Adrenal gland (tissue), 5 donors: ENCODE results near the gene AXIN1.

Source experiments
- CTCF ChIP-seq, 6 experiments: fragments of 450-650 bp in 4 of 6; fragments of 200-600 bp in 2 of 6; sonication (generic) in 1 of 6; IDR thresholded peaks; 1 replicate in 5 of 6; 2 replicates in 1 of 6; pipeline versions ENCODE4 v1.5.1 to v1.8.0; 2016 to 2021; ENCODE audit warnings: antibody characterized with exemption in 6 of 6, mild to moderate bottlenecking in 2 of 6, moderate library complexity in 1 of 6
- POLR2A ChIP-seq, 2 donors: fragments of 450-650 bp; IDR thresholded peaks; one replicate each; pipeline ENCODE4 v1.6.1; 2017; ENCODE audit warnings: antibody characterized with exemption in 2 of 2, mild to moderate bottlenecking in 2 of 2, moderate library complexity in 1 of 2
- donor health status: DM: no; HTN: no; CAD: no.

GRCh38 chr16:278863-279366 lies 73.6 kb downstream of the AXIN1 start:
- TF ChIP-seq POLR2A (IDR thresholded peaks at IDR 0.05) (no peak), CTCF (IDR thresholded peaks at IDR 0.05) (no peak)
